GM18868 (cell line): ENCODE results near the gene SLC27A2.

Experiments
- ATAC-seq: cut with Tn5 transposase; IDR thresholded peaks from one replicate; pipeline ENCODE4 v1.9.1; 2021; ENCODE audit warnings: mild to moderate bottlenecking, moderate library complexity; ENCODE audit not compliant: unreplicated experiment

Gene SLC27A2

GRCh38 chr15:50235794-50236193, 53.8 kb downstream of the SLC27A2 start:
- no peak for ATAC-seq

- no peak for ATAC-seq
Measured at GRCh38 chr15:50236433-50236832, 54.4 kb downstream of the SLC27A2 start.

- ATAC-seq: no peak
Measured at GRCh38 chr15:50238255-50238654, 56.3 kb downstream of the SLC27A2 start.

GRCh38 chr15:50241684-50242450, 59.9 kb downstream of the SLC27A2 start:
- no peak for ATAC-seq

GRCh38 chr15:50244153-50244552, 62.2 kb downstream of the SLC27A2 start:
- ATAC-seq: no peak

GRCh38 chr15:50244959-50245624, 63.1 kb downstream of the SLC27A2 start:
- no peak for ATAC-seq

GRCh38 chr15:50246631-50247030, 64.6 kb downstream of the SLC27A2 start:
- no peak for ATAC-seq

GRCh38 chr15:50247819-50248655, 66.0 kb downstream of the SLC27A2 start:
- peak; percentile 90 for ATAC-seq

GRCh38 chr15:50248994-50249582, 67.1 kb downstream of the SLC27A2 start:
- ATAC-seq: no peak

GRCh38 chr15:50249704-50250103, 67.7 kb downstream of the SLC27A2 start:
- ATAC-seq: no peak

- no peak for ATAC-seq
Measured at GRCh38 chr15:50250760-50251394, 68.9 kb downstream of the SLC27A2 start.

GRCh38 chr15:50251638-50252182, 69.7 kb downstream of the SLC27A2 start:
- no peak for ATAC-seq

GRCh38 chr15:50252556-50252955, 70.6 kb downstream of the SLC27A2 start:
- no peak for ATAC-seq

- no peak for ATAC-seq
Measured at GRCh38 chr15:50256188-50257041, 74.4 kb downstream of the SLC27A2 start.

GRCh38 chr15:50257332-50257731, 75.3 kb downstream of the SLC27A2 start:
- ATAC-seq: no peak

GRCh38 chr15:50257924-50258323, 75.9 kb downstream of the SLC27A2 start:
- ATAC-seq: no peak

- no peak for ATAC-seq
Measured at GRCh38 chr15:50259276-50259675, 77.3 kb downstream of the SLC27A2 start.

GRCh38 chr15:50260969-50261496, 79.0 kb downstream of the SLC27A2 start:
- ATAC-seq: peak; percentile 56

GRCh38 chr15:50261981-50262380, 80.0 kb downstream of the SLC27A2 start:
- ATAC-seq: no peak
